Measurements from ENCODE around the gene SGTA. TPM values are rescaled to one million over a fixed set of nuclear protein-coding genes. Genes with fewer than 3 reads are reported as not detected.

SGTA gene
- total and polyA plus RNA-seq, 2 of the 4 experiments (the other 2 are of a cell fraction) = 17.4 to 72.9 TPM

DNA sequence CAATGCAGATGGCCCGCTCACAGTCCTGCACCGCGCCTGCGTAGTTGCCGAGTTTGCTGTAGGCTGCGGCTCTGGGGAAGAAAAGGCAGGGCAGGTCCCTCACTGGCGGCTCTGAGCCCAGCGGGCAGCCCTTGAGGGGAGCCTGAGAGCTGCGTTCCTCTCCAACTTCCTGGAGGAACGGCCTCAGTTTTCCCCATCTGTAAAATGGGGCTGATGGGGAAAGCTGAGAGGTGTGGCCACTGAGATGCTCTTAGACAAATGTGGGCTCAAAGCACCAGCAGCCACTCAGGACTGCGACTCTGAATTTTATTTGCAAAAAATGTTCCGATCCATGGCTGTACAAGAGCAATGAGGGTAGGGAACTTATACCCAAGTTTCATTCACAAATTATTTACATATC, 19.4 kb downstream of the SGTA start:
- TF ChIP-seq CEBPB (IDR thresholded peaks at IDR 0.05; ENCODE audit: low read depth, low read length) (no peak), MAZ (IDR thresholded peaks at IDR 0.05; ENCODE audit: borderline replicate concordance, low read depth, low read length) (no peak)
- no peak overlapping the region for H2AFZ ChIP-seq (replicated peaks; ENCODE audit: low read length, poor library complexity)
- 96% methylated on average over 5 of the region's 12 CpGs; no CpG with 5 or more reads in 1 of the 2 experiments for WGBS, 2 experiments (ENCODE audit: extremely low coverage in 2 of 2, insufficient read length in 1 of 2)

More for the DNA sequence above, 19.4 kb downstream of the SGTA start:
- Histone ChIP-seq H3K14ac (replicated peaks; ENCODE audit: low read depth, low read length) (no peak overlapping the region), H3K9me3 (ENCODE audit: control insufficient read depth, insufficient read depth, low read length) (no peaks in the 10 kb centered on the region), H3K9ac (ENCODE audit: low read depth, low read length) (no peak overlapping the region), H4K8ac (ENCODE audit: low read depth in 2 of 2, low read length in 2 of 2) (no peak overlapping the region), H3K4me2 (ENCODE audit: low read depth, low read length) (no peak overlapping the region), H2BK5ac (ENCODE audit: low read depth, low read length, poor library complexity, severe bottlenecking) (no peak overlapping the region), H3K4me3 (ENCODE audit: insufficient read depth, low read depth, low read length) (no peak overlapping the region), H4K91ac (ENCODE audit: insufficient read depth, low read depth, low read length) (no peak overlapping the region), H2BK120ac (ENCODE audit: low read depth, low read length) (no peak overlapping the region), H3K9me1 (ENCODE audit: insufficient read depth, low read length) (no peaks in the 10 kb centered on the region), H3K27me3 (ENCODE audit: control insufficient read depth, insufficient read depth, low read length) (no peaks in the 10 kb centered on the region), H3K27ac (ENCODE audit: insufficient read depth, low read length) (no peak overlapping the region), H2BK15ac (ENCODE audit: low read depth, low read length) (no peak overlapping the region), H3K23ac (ENCODE audit: low read depth, low read length) (no peak overlapping the region), H2AK9ac (replicated peaks; ENCODE audit: low read depth, low read length, poor library complexity) (no peak overlapping the region), H2AK5ac (ENCODE audit: low read depth, low read length) (no peak overlapping the region), H4K5ac (ENCODE audit: low read depth, low read length) (no peak overlapping the region), H3K4ac (ENCODE audit: low read depth, low read length) (no peak overlapping the region), H2BK20ac (ENCODE audit: low read depth, low read length) (no peak overlapping the region), H4K20me1 (ENCODE audit: insufficient read depth, low read length) (peaks cover 18% of the 10 kb centered on the region), H3K4me1 (ENCODE audit: control insufficient read depth, insufficient read depth, low read length) (no peaks in the 10 kb centered on the region), H3K36me3 (ENCODE audit: control insufficient read depth, insufficient read depth, low read length) (peaks cover 74% of the 10 kb centered on the region), H3K18ac (ENCODE audit: low read depth, low read length) (no peak overlapping the region), H3K79me1 (ENCODE audit: low read depth in 1 of 2, low read length in 2 of 2) (peaks cover 0 to 25% of the 10 kb centered on the region in 2 experiments; a peak in 3 of 4 replicates), H3K56ac (ENCODE audit: extremely low read depth, insufficient read depth, low read length) (no peak overlapping the region)
- ChIA-PET POLR2A (ENCODE audit: unreplicated experiment) (no interaction called here), CTCF (no interaction called here)
- no TSS peak for BruUV-seq (replicated peaks)
- dilution Hi-C loops (cut with HindIII; ENCODE audit: low sequenced_read_pairs, unreplicated experiment) (no loop called here), in situ Hi-C loops (cut with MboI; ENCODE audit: low sequenced_read_pairs) (no loop called here), intact Hi-C loops (cut with micrococcal nuclease) (no loop called here)
- ATAC-seq (ENCODE audit: low read depth) (no peak), DNase-seq (no peak)

All from IMR-90 (cell line).